HepG2 (cell line): Measurements from ENCODE around the gene NOL4L. TPM values are rescaled to one million over a fixed set of nuclear protein-coding genes. Genes with fewer than 3 reads are reported as not detected.

Experiments
- EHMT2 ChIP-seq: fragments of 200-600 bp; sonication (generic); IDR thresholded peaks from 2 replicates; pipeline ENCODE4 v1.7.0; 2017; ENCODE audit warnings: antibody characterized with exemption, low read depth, low read length, borderline replicate concordance
- EP300 ChIP-seq, 3 experiments: sonication (generic) in 1 of 3; formaldehyde crosslinking in 1 of 3; IDR thresholded peaks; 2 replicates each; pipeline versions ENCODE4 v1.5.1 to v1.6.1; 2011 to 2020; ENCODE audit warnings: low read depth in 2 of 3, low read length in 2 of 3, borderline replicate concordance in 1 of 3, improper control_type of control experiment in 1 of 3, mild to moderate bottlenecking in 1 of 3, missing genetic modification reagents in 1 of 3, moderate library complexity in 1 of 3
- HMG20B ChIP-seq: conservative IDR thresholded peaks from 2 replicates; pipeline ENCODE4 v1.6.1; 2016; ENCODE audit warnings: missing genetic modification reagents, missing compliant biosample characterization
- SNAI1 ChIP-seq: sonication (generic); formaldehyde crosslinking; IDR thresholded peaks from 2 replicates; pipeline ENCODE4 v1.5.0; 2020; ENCODE audit warnings: mild to moderate bottlenecking, missing genetic modification reagents, borderline replicate concordance
- ZFP1 ChIP-seq: IDR thresholded peaks from 2 replicates; pipeline ENCODE4 v1.6.1; 2016
- ZNF136 ChIP-seq: sonication (generic); formaldehyde crosslinking; IDR thresholded peaks from 2 replicates; pipeline ENCODE4 v1.8.1; 2022; ENCODE audit warnings: low read depth, mild to moderate bottlenecking, moderate library complexity, missing genetic modification reagents
- ZNF563 ChIP-seq: sonication (generic); formaldehyde crosslinking; IDR thresholded peaks from 2 replicates; pipeline ENCODE4 v1.8.0; 2022; ENCODE audit warnings: mild to moderate bottlenecking, moderate library complexity, missing genetic modification reagents
- ZNF589 ChIP-seq: sonication (generic); formaldehyde crosslinking; conservative IDR thresholded peaks from 2 replicates; pipeline ENCODE4 v1.8.0; 2022; ENCODE audit warnings: mild to moderate bottlenecking, moderate library complexity, missing genetic modification reagents
- polyA plus RNA-seq, 8 experiments: library from polyadenylated mRNA; depleted of rRNA in 3 of 8; stranded (reverse) in 7 of 8; unstranded in 1 of 8; fragments of >200 nt; fragmentation: Illumina TruSeq in 4 of 8; extraction: Trizol in 4 of 8; gene quantifications; 2 replicates each; pipeline versions ENCODE4 v1.2.1 to v1.2.3, GENCODE V29; 2011 to 2016; ENCODE audit warnings: low read depth in 4 of 8, missing spikeins in 1 of 8, mixed read lengths in 1 of 8; ENCODE audit not compliant: insufficient read depth in 1 of 8
- total RNA-seq, 5 experiments: library from RNA; depleted of rRNA; stranded (reverse); fragments of >200 nt; fragmentation: Illumina TruSeq; extraction: Trizol; gene quantifications; 2 replicates each; pipeline ENCODE4 v1.2.3, GENCODE V29; 2016; ENCODE audit warnings: low read depth in 1 of 5
- TF ChIP-seq, protein P1 (sequence below): sonication (generic); formaldehyde crosslinking; IDR thresholded peaks from 2 replicates; pipeline ENCODE4 v1.5.1; 2020; ENCODE audit warnings: mild to moderate bottlenecking, missing genetic modification reagents, moderate library complexity
- TF ChIP-seq, protein P2 (sequence below): sonication (generic); formaldehyde crosslinking; IDR thresholded peaks from 2 replicates; pipeline ENCODE4 v1.9.0; 2021; ENCODE audit warnings: mild to moderate bottlenecking, missing genetic modification reagents
- TF ChIP-seq, protein P3 (sequence below): sonication (generic); formaldehyde crosslinking; IDR thresholded peaks from 2 replicates; pipeline ENCODE4 v1.8.1; 2023; ENCODE audit warnings: mild to moderate bottlenecking, inconsistent platforms, moderate library complexity, missing genetic modification reagents, borderline replicate concordance
- TF ChIP-seq, protein P4 (sequence below): sonication (generic); formaldehyde crosslinking; IDR thresholded peaks from 2 replicates; pipeline ENCODE4 v1.9.0; 2022; ENCODE audit warnings: low read depth, missing genetic modification reagents
- TF ChIP-seq, protein P5 (sequence below): sonication (generic); formaldehyde crosslinking; IDR thresholded peaks from 2 replicates; pipeline ENCODE4 v1.5.0; 2020; ENCODE audit warnings: mild to moderate bottlenecking, low read depth, missing genetic modification reagents, borderline replicate concordance

Gene NOL4L
- total and polyA plus RNA-seq, 2 of the 13 experiments (the other 11 are each of a cell fraction or from before 2014, with no cell fraction given) = 16.6 to 35.4 TPM

DNA sequence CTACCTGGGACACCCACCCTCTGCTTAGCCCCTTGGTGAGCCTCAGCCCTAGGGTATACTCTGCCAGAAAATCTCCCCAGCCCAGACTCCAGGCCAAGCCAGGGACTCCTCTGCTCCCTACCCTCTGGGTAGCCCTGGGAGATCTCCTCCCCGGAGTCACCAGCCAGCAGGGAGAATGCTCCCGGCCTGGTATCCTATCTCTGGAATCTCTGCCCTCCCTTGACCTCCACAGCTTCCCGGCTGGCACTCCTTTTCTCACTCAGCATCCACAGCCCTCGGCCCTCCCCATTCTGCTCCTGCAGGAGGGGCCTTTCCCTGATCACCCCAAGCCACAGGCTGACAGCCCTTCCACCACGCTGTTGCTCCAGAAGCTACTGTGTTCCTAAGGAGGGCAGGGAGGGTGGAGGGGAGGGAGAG, 22.6 kb downstream of the NOL4L start (continued):
- TF ChIP-seq ZNF136 (CRISPR knock-in tag) (peak; percentile 60; the same call in 1 of the 2 replicates), EP300 (IDR thresholded peaks at IDR 0.05; ENCODE audit: low read depth in 2 of 2, low read length in 2 of 2) (peak in 1 of 2 experiments; percentile 5; a peak in 1 of 4 replicates), EP300 (CRISPR knock-in tag; IDR thresholded peaks at IDR 0.05; ENCODE audit: borderline replicate concordance) (no peak), ZNF589 (no peak), ZFP1 (CRISPR knock-in tag) (no peak), EHMT2 (no peak), HMG20B (CRISPR knock-in tag) (no peak), ZNF563 (CRISPR knock-in tag) (peak; percentile 56; the same call in 1 of the 2 replicates), SNAI1 (no peak)
- TF ChIP-seq, protein P1, sequence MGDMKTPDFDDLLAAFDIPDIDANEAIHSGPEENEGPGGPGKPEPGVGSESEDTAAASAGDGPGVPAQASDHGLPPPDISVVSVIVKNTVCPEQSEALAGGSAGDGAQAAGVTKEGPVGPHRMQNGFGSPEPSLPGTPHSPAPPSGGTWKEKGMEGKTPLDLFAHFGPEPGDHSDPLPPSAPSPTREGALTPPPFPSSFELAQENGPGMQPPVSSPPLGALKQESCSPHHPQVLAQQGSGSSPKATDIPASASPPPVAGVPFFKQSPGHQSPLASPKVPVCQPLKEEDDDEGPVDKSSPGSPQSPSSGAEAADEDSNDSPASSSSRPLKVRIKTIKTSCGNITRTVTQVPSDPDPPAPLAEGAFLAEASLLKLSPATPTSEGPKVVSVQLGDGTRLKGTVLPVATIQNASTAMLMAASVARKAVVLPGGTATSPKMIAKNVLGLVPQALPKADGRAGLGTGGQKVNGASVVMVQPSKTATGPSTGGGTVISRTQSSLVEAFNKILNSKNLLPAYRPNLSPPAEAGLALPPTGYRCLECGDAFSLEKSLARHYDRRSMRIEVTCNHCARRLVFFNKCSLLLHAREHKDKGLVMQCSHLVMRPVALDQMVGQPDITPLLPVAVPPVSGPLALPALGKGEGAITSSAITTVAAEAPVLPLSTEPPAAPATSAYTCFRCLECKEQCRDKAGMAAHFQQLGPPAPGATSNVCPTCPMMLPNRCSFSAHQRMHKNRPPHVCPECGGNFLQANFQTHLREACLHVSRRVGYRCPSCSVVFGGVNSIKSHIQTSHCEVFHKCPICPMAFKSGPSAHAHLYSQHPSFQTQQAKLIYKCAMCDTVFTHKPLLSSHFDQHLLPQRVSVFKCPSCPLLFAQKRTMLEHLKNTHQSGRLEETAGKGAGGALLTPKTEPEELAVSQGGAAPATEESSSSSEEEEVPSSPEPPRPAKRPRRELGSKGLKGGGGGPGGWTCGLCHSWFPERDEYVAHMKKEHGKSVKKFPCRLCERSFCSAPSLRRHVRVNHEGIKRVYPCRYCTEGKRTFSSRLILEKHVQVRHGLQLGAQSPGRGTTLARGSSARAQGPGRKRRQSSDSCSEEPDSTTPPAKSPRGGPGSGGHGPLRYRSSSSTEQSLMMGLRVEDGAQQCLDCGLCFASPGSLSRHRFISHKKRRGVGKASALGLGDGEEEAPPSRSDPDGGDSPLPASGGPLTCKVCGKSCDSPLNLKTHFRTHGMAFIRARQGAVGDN (CRISPR knock-in tag) = peak; percentile 15; the same call in 1 of the 2 replicates
- TF ChIP-seq, protein P2, sequence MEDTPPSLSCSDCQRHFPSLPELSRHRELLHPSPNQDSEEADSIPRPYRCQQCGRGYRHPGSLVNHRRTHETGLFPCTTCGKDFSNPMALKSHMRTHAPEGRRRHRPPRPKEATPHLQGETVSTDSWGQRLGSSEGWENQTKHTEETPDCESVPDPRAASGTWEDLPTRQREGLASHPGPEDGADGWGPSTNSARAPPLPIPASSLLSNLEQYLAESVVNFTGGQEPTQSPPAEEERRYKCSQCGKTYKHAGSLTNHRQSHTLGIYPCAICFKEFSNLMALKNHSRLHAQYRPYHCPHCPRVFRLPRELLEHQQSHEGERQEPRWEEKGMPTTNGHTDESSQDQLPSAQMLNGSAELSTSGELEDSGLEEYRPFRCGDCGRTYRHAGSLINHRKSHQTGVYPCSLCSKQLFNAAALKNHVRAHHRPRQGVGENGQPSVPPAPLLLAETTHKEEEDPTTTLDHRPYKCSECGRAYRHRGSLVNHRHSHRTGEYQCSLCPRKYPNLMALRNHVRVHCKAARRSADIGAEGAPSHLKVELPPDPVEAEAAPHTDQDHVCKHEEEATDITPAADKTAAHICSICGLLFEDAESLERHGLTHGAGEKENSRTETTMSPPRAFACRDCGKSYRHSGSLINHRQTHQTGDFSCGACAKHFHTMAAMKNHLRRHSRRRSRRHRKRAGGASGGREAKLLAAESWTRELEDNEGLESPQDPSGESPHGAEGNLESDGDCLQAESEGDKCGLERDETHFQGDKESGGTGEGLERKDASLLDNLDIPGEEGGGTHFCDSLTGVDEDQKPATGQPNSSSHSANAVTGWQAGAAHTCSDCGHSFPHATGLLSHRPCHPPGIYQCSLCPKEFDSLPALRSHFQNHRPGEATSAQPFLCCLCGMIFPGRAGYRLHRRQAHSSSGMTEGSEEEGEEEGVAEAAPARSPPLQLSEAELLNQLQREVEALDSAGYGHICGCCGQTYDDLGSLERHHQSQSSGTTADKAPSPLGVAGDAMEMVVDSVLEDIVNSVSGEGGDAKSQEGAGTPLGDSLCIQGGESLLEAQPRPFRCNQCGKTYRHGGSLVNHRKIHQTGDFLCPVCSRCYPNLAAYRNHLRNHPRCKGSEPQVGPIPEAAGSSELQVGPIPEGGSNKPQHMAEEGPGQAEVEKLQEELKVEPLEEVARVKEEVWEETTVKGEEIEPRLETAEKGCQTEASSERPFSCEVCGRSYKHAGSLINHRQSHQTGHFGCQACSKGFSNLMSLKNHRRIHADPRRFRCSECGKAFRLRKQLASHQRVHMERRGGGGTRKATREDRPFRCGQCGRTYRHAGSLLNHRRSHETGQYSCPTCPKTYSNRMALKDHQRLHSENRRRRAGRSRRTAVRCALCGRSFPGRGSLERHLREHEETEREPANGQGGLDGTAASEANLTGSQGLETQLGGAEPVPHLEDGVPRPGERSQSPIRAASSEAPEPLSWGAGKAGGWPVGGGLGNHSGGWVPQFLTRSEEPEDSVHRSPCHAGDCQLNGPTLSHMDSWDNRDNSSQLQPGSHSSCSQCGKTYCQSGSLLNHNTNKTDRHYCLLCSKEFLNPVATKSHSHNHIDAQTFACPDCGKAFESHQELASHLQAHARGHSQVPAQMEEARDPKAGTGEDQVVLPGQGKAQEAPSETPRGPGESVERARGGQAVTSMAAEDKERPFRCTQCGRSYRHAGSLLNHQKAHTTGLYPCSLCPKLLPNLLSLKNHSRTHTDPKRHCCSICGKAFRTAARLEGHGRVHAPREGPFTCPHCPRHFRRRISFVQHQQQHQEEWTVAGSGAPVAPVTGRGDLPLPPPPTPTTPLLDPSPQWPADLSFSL (CRISPR knock-in tag) = 0 out of 2 replicates have a peak, but pooled peaks have one; percentile 9
- TF ChIP-seq, protein P3, sequence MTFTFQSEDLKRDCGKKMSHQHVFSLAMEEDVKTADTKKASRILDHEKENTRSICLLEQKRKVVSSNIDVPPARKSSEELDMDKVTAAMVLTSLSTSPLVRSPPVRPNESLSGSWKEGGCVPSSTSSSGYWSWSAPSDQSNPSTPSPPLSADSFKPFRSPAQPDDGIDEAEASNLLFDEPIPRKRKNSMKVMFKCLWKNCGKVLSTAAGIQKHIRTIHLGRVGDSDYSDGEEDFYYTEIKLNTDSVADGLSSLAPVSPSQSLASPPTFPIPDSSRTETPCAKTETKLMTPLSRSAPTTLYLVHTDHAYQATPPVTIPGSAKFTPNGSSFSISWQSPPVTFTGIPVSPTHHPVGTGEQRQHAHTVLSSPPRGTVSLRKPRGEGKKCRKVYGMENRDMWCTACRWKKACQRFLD = 0 out of 2 replicates have a peak, but pooled peaks have one; percentile 9
- TF ChIP-seq, protein P4, sequence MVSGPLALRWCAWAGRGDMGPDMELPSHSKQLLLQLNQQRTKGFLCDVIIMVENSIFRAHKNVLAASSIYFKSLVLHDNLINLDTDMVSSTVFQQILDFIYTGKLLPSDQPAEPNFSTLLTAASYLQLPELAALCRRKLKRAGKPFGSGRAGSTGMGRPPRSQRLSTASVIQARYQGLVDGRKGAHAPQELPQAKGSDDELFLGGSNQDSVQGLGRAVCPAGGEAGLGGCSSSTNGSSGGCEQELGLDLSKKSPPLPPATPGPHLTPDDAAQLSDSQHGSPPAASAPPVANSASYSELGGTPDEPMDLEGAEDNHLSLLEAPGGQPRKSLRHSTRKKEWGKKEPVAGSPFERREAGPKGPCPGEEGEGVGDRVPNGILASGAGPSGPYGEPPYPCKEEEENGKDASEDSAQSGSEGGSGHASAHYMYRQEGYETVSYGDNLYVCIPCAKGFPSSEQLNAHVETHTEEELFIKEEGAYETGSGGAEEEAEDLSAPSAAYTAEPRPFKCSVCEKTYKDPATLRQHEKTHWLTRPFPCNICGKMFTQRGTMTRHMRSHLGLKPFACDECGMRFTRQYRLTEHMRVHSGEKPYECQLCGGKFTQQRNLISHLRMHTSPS (CRISPR knock-in tag) = peak; percentile 84; the same call in 1 of the 2 replicates
- TF ChIP-seq, protein P5, sequence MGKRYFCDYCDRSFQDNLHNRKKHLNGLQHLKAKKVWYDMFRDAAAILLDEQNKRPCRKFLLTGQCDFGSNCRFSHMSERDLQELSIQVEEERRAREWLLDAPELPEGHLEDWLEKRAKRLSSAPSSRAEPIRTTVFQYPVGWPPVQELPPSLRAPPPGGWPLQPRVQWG (CRISPR knock-in tag) = no peak
